Measurements from ENCODE around the gene KLHDC1.

DNA sequence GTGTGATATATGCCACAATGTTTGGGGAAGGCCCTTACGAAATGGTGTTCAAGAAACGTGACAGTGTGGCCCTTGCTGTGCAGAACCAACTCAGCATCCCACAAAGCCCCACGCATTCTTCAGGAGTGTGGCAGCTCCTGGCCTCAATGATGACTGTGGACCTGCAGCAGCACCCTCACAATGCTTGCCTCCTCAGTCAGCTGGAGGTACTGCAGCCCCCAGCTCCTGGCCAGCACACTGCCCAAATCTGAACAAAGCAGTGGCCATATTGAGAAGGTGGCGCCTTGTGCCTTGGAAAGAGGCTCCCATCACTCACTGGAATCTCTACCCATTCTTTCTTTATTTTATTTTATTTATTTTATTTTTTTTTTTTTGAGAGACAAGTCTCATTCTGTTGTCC is 15.3 kb upstream of the KLHDC1 start:
- TF ChIP-seq GATA2 (CRISPR knock-in tag; IDR thresholded peaks at IDR 0.05) = no peak
- TF ChIP-seq RFX5 (IDR thresholded peaks at IDR 0.05; ENCODE audit: low read length) = no peak
- TF ChIP-seq POLR2AphosphoS5 (IDR thresholded peaks at IDR 0.05; ENCODE audit: low read depth, low read length) = no peak
- TF ChIP-seq, protein P1, sequence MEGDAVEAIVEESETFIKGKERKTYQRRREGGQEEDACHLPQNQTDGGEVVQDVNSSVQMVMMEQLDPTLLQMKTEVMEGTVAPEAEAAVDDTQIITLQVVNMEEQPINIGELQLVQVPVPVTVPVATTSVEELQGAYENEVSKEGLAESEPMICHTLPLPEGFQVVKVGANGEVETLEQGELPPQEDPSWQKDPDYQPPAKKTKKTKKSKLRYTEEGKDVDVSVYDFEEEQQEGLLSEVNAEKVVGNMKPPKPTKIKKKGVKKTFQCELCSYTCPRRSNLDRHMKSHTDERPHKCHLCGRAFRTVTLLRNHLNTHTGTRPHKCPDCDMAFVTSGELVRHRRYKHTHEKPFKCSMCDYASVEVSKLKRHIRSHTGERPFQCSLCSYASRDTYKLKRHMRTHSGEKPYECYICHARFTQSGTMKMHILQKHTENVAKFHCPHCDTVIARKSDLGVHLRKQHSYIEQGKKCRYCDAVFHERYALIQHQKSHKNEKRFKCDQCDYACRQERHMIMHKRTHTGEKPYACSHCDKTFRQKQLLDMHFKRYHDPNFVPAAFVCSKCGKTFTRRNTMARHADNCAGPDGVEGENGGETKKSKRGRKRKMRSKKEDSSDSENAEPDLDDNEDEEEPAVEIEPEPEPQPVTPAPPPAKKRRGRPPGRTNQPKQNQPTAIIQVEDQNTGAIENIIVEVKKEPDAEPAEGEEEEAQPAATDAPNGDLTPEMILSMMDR (IDR thresholded peaks at IDR 0.05) = no peak
- TF ChIP-seq EZH2phosphoT487 (IDR thresholded peaks at IDR 0.05; ENCODE audit: borderline replicate concordance, low read depth) = no peak
- TF ChIP-seq, protein P2, sequence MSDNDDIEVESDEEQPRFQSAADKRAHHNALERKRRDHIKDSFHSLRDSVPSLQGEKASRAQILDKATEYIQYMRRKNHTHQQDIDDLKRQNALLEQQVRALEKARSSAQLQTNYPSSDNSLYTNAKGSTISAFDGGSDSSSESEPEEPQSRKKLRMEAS (IDR thresholded peaks at IDR 0.05; ENCODE audit: low read depth) = no peak
- no peak for TF ChIP-seq CHD2 (IDR thresholded peaks at IDR 0.05; ENCODE audit: low read length, partially characterized antibody)
- TF ChIP-seq, protein P3, sequence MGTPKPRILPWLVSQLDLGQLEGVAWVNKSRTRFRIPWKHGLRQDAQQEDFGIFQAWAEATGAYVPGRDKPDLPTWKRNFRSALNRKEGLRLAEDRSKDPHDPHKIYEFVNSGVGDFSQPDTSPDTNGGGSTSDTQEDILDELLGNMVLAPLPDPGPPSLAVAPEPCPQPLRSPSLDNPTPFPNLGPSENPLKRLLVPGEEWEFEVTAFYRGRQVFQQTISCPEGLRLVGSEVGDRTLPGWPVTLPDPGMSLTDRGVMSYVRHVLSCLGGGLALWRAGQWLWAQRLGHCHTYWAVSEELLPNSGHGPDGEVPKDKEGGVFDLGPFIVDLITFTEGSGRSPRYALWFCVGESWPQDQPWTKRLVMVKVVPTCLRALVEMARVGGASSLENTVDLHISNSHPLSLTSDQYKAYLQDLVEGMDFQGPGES (IDR thresholded peaks at IDR 0.05; ENCODE audit: low read depth, low read length) = no peak
- TF ChIP-seq, protein P4, sequence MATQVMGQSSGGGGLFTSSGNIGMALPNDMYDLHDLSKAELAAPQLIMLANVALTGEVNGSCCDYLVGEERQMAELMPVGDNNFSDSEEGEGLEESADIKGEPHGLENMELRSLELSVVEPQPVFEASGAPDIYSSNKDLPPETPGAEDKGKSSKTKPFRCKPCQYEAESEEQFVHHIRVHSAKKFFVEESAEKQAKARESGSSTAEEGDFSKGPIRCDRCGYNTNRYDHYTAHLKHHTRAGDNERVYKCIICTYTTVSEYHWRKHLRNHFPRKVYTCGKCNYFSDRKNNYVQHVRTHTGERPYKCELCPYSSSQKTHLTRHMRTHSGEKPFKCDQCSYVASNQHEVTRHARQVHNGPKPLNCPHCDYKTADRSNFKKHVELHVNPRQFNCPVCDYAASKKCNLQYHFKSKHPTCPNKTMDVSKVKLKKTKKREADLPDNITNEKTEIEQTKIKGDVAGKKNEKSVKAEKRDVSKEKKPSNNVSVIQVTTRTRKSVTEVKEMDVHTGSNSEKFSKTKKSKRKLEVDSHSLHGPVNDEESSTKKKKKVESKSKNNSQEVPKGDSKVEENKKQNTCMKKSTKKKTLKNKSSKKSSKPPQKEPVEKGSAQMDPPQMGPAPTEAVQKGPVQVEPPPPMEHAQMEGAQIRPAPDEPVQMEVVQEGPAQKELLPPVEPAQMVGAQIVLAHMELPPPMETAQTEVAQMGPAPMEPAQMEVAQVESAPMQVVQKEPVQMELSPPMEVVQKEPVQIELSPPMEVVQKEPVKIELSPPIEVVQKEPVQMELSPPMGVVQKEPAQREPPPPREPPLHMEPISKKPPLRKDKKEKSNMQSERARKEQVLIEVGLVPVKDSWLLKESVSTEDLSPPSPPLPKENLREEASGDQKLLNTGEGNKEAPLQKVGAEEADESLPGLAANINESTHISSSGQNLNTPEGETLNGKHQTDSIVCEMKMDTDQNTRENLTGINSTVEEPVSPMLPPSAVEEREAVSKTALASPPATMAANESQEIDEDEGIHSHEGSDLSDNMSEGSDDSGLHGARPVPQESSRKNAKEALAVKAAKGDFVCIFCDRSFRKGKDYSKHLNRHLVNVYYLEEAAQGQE (IDR thresholded peaks at IDR 0.05; ENCODE audit: low read depth, low read length) = no peak
- no peak for TF ChIP-seq TEAD4 (IDR thresholded peaks at IDR 0.05; ENCODE audit: borderline replicate concordance, insufficient read depth)
- no peak for TF ChIP-seq NRF1 (IDR thresholded peaks at IDR 0.05; ENCODE audit: low read depth, low read length)
- no peak for TF ChIP-seq FOXM1 (IDR thresholded peaks at IDR 0.05; ENCODE audit: low read depth)

Measured in SK-N-SH (cell line).